Measurements from ENCODE around the gene CHAD.
"Not testable (repeated sequence)": the region's sequence is repeated elsewhere in the genome, so short reads cannot be mapped to it uniquely, and the experiment has no call there.

CHAD gene

GRCh38 chr17:50495217-50495823 is 26.6 kb upstream of the CHAD start:
- no peak for DNase-seq

GRCh38 chr17:50493744-50494143 is 25.1 kb upstream of the CHAD start:
- no peak for DNase-seq

GRCh38 chr17:50492214-50492613 is 23.5 kb upstream of the CHAD start:
- no peak for DNase-seq

- no peak for DNase-seq
Observed at GRCh38 chr17:50491505-50491904, 22.8 kb upstream of the CHAD start.

- DNase-seq = no peak
Observed at GRCh38 chr17:50488880-50489279, 20.2 kb upstream of the CHAD start.

- no peak for DNase-seq
Observed at GRCh38 chr17:50487213-50488096, 18.8 kb upstream of the CHAD start.

GRCh38 chr17:50484386-50485155 is 15.9 kb upstream of the CHAD start:
- no peak for DNase-seq

GRCh38 chr17:50483266-50483665 is 14.6 kb upstream of the CHAD start:
- DNase-seq = no peak

GRCh38 chr17:50482516-50482915 is 13.8 kb upstream of the CHAD start:
- DNase-seq = peak; percentile 30 to 95 (median 81)

- DNase-seq = no peak
Observed at GRCh38 chr17:50482110-50482509, 13.4 kb upstream of the CHAD start.

GRCh38 chr17:50481648-50482047 is 13.0 kb upstream of the CHAD start:
- no peak for DNase-seq

- no peak for DNase-seq
Observed at GRCh38 chr17:50480854-50481490, 12.3 kb upstream of the CHAD start.

GRCh38 chr17:50480142-50480764 is 11.6 kb upstream of the CHAD start:
- no peak for DNase-seq

- peak in 37 of 51 donors; percentile 5 to 61 (median 30) for DNase-seq
Observed at GRCh38 chr17:50479522-50480141, 11.0 kb upstream of the CHAD start.

- peak; percentile 28 to 85 (median 70) for DNase-seq
Observed at GRCh38 chr17:50478391-50479381, 10.0 kb upstream of the CHAD start, which contains the start of gene RSAD1. Gene RSAD1 (plus strand): TSS chr17:50478860. CDS start chr17:50478885, 25 bp downstream.

GRCh38 chr17:50477976-50478375 is 9.3 kb upstream of the CHAD start:
- DNase-seq = no peak

- no peak for DNase-seq
Observed at GRCh38 chr17:50476545-50477315, 8.1 kb upstream of the CHAD start.

- DNase-seq = not testable (repeated sequence)
Observed at GRCh38 chr17:50475775-50476544, 7.3 kb upstream of the CHAD start.
